ENCODE results near the gene SLC45A3.

- no peak for TF ChIP-seq POLR2A (IDR thresholded peaks at IDR 0.05)
- TF ChIP-seq CTCF (IDR thresholded peaks at IDR 0.05): peak; percentile 51 to 84 (median 79)
These were observed 31.1 kb upstream of the SLC45A3 start for GRCh38 chr1:205711105-205712048.
